ENCODE data around the gene CRX.
A peak's percentile ranks its signal among the peaks of the same experiment; 100 is the strongest.
"Not testable (repeated sequence)": the region's sequence is repeated elsewhere in the genome, so short reads cannot be mapped to it uniquely, and the experiment has no call there.

Gene CRX

DNA sequence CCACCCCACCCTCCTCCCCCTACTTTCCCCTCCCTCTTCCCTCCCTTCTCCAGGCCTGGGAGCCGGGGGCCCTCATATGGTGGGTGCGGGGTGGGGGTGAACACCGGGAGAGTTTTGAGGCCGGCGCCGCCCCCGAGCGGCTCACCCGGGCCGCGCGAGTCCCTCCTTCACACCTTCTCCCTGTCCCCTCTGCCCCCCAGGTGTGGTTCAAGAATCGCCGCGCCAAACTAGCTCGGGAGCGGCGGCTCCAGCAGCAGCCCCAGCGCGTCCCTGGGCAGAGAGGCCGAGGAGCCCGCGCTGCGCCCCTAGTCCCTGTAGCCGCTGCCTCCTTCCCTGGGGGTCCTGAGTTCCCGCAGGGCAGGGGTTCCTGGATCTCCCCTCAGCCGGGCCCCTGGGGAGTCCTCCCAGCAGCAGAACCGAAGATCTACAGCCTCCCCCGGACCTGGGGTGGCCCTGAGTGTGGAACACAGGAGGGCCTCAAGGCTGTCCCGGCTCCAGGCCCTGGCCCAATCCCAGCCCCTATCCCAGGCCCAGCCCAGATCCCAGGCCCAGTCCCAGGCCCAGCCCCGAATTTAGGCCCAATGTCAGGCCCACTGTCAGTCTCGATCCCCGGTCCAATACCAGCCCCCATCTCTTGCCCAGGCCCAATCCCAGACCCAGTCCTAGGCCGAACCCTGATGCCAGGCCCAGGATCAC, 39.0 kb downstream of the CRX start:
- no peak for DNase-seq

DNA sequence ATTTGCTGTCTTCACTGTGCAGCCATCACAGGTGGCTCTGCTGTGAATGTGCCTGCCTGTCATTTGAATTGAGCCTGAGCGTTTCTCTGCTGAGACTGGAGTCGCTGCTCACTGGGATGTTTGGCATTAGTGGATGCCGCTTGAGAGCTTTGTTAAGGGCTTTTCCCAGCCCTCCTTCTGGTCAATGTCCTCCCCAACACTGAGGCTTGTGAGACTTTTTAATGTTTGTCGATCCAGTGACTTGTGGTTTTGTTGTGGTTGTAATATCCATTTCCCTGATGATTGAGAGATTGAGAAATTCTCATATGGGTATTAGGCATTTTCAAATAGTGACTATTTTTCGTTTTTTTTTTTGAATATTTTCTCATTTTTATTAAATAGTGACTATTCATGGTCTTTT, 39.9 kb downstream of the CRX start:
- DNase-seq = no peak

DNA sequence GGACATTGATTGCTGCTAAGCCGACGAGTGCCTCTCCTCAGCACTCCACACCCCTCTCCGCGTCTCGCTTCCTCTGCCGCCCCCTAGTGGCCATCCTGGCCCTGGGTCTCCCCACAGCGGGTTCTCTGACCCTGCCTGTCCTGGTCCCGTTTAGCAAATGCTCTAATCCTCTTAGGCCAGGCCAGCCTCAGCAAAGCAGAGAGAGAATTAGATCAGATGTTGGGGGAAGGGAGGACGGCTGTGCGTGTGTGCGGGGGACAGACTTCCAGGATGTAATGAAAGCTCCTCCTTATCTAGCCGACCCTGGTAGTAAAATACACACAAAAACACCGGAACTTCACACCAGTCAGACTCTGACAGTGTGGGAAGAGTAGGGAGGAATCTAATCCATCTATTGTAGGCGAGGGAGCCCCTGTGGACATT, 41.8 kb downstream of the CRX start:
- DNase-seq = peak; percentile 75

DNA sequence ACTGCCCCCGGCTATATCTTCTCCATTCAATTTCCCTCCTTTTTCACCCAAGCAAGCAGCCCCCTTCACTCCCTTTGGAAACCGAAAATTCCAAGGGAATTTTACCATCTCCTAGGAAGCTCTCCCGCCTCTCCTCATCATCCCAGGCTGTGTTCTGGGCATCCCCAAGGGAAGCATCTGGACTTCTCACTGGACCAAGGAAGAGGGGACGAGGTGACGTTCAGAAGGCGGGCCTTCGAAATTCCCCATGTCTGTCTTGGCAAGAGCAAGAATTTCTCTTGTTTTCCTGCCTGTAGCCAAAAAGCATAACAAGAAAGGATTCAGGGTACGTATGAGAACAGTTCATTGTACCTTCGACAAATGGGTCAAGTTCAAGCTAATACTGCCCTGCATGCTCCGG, 43.4 kb downstream of the CRX start:
- no peak for DNase-seq

DNA sequence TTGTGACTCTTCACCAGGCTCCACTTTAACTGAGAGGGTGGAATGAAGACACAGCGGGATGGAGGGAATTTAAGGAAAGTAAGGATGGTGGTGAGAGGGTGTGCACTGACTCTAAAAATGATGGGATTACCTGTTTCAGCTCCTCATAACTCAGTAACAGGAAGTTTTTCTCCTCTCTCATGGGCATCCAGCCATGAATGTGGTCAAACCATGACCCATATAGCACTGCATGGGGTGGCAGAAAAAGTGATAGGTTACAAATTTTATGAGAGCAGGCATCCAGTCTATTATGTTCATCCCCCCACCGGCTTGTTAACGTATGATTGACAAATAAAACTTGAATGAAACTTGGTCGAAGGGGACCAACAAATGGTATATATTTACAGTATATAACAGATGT, 57.2 kb downstream of the CRX start:
- no peak for DNase-seq

DNA sequence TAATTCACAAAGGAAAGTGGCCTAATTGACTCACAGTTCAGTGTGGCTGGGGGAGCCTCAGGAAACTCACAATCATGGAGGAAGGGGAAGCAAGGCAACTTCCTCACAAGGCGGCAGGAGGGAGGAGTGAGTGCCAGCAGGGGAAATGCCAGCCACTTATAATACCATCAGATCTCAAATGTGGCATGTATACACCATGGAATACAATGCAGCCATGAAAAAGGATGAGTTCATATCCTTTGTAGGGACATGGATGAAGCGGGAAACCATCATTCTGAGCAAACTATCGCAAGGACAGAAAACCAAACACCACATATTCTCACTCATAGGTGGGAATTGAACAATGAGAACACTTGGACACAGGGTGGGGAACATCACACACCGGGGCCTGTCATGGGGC, 57.6 kb downstream of the CRX start:
- not testable (repeated sequence) for DNase-seq

DNA sequence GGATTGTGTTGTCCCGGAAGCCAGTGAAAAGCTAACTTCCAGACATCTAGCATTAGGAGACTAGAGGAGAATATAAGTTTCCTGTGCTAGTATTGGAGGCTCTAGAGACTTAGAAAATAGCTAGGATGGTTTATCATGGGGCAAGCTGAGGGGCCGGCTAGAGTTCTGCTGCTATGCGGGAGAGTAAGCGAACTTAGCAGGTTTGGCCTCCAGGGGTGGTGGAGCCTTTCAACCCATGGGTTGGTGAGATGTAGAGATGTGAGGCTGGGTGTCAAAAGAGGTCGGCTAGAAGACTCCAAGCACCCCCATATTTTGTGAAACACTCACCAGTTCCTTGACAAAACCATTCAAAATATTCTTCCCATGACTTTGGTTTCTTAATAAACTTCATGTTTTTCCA, 60.0 kb downstream of the CRX start:
- DNase-seq = no peak

DNA sequence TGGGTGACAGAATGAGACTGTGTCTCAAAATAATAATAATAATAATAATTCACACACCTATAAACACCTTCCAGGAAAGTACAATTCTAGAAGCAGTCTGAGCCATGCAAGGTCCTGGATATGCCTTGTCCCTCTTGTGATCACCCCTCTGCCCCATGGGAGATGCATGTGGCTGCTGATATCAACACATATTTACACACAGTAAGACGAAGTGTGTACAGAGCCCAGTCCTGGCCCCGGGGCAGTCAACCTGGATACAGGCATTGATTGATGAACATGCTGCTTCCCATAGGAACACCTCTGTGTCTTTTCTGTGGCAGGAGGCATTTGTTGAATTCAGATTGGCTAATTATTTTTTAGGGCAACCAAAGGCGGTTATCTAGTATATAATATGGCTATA, 61.2 kb downstream of the CRX start:
- DNase-seq = no peak

DNA sequence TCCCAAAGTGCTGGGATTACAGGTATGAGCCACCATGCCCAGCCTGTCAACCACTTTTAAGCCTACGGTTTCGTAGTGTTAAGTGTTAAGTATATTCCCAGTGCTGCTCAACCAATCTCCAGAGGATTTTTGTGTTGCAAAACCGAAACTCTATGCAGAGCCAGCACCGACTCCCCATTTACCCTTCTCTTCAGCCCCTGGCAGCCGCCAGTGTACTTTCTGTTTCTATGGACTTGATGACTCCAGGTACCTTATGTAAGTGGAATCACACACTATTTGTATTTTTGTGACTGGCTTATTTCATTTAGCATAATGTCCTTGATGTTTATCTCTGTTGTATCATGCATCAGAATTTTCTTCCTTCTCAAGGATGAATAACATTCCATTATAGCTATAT, 63.3 kb downstream of the CRX start:
- no peak for DNase-seq

GRCh38 chr19:47886010-47886559, 64.3 kb downstream of the CRX start, which contains the start of gene SULT2A1:
SULT2A1 (minus strand) TSS chr19:47886315; CDS start chr19:47886257, 58 bp downstream.
- DNase-seq = no peak

- no peak for DNase-seq
These were observed 69.3 kb downstream of the CRX start for GRCh38 chr19:47890865-47891621.

GRCh38 chr19:47891622-47891922, 69.8 kb downstream of the CRX start:
- no peak for DNase-seq

GRCh38 chr19:47891923-47892666, 70.4 kb downstream of the CRX start:
- no peak for DNase-seq
